Measurements from ENCODE around the gene CAVIN2. TPM values are rescaled to one million over a fixed set of nuclear protein-coding genes. Genes with fewer than 3 reads are reported as not detected.

CAVIN2 gene
- total RNA-seq, 1 donor = 1.8 TPM

GRCh38 chr2:191806396-191806795 lies 40.5 kb downstream of the CAVIN2 start:
- Histone ChIP-seq H2AFZ (ENCODE audit: low read length) (no peak overlapping the region), H3K79me2 (ENCODE audit: insufficient read depth, low read length) (no peaks in the 10 kb centered on the region), H4K20me1 (ENCODE audit: insufficient read depth, low read length) (no peaks in the 10 kb centered on the region), H3K27ac (ENCODE audit: low read depth, low read length) (no peak overlapping the region), H3K36me3 (ENCODE audit: insufficient read depth, low read length) (no peaks in the 10 kb centered on the region), H3K4me2 (ENCODE audit: insufficient read depth, low read length) (no peak overlapping the region), H3K9me3 (ENCODE audit: low read depth, low read length) (no peaks in the 10 kb centered on the region), H3K4me1 (ENCODE audit: insufficient read depth, low read length) (no peaks in the 10 kb centered on the region), H3K27me3 (ENCODE audit: insufficient read depth, low read length) (no peaks in the 10 kb centered on the region), H3K4me3 (ENCODE audit: insufficient read depth, low read length) (no peak overlapping the region)
- TF ChIP-seq CTCF (IDR thresholded peaks at IDR 0.05; ENCODE audit: extremely low read depth, low read depth, low read length) = no peak
- DNase-seq (ENCODE audit: insufficient read length, low spot score, missing footprints) = no peak

- no peaks in the 10 kb centered on the region for H3K4me1 ChIP-seq (ENCODE audit: insufficient read depth, low read length)
- TF ChIP-seq CTCF (IDR thresholded peaks at IDR 0.05; ENCODE audit: extremely low read depth, low read depth, low read length) = no peak
- H2AFZ ChIP-seq (ENCODE audit: low read length) = no peak overlapping the region
- H3K4me3 ChIP-seq (ENCODE audit: insufficient read depth, low read length) = no peak overlapping the region
- H3K36me3 ChIP-seq (ENCODE audit: insufficient read depth, low read length) = no peaks in the 10 kb centered on the region
- H3K9me3 ChIP-seq (ENCODE audit: low read depth, low read length) = no peaks in the 10 kb centered on the region
- no peaks in the 10 kb centered on the region for H3K79me2 ChIP-seq (ENCODE audit: insufficient read depth, low read length)
- no peaks in the 10 kb centered on the region for H4K20me1 ChIP-seq (ENCODE audit: insufficient read depth, low read length)
- DNase-seq (ENCODE audit: insufficient read length, low spot score, missing footprints) = no peak
- H3K4me2 ChIP-seq (ENCODE audit: insufficient read depth, low read length) = no peak overlapping the region
- no peaks in the 10 kb centered on the region for H3K27me3 ChIP-seq (ENCODE audit: insufficient read depth, low read length)
- H3K27ac ChIP-seq (ENCODE audit: low read depth, low read length) = no peak overlapping the region
Measured at GRCh38 chr2:191804766-191805165, 42.1 kb downstream of the CAVIN2 start.

GRCh38 chr2:191803007-191803406 lies 43.9 kb downstream of the CAVIN2 start:
- no peaks in the 10 kb centered on the region for H4K20me1 ChIP-seq (ENCODE audit: insufficient read depth, low read length)
- DNase-seq (ENCODE audit: insufficient read length, low spot score, missing footprints) = no peak
- no peaks in the 10 kb centered on the region for H3K4me1 ChIP-seq (ENCODE audit: insufficient read depth, low read length)
- no peaks in the 10 kb centered on the region for H3K79me2 ChIP-seq (ENCODE audit: insufficient read depth, low read length)
- H3K4me2 ChIP-seq (ENCODE audit: insufficient read depth, low read length) = no peak overlapping the region
- H3K27ac ChIP-seq (ENCODE audit: low read depth, low read length) = no peak overlapping the region
- H3K36me3 ChIP-seq (ENCODE audit: insufficient read depth, low read length) = no peaks in the 10 kb centered on the region
- no peaks in the 10 kb centered on the region for H3K9me3 ChIP-seq (ENCODE audit: low read depth, low read length)
- no peak overlapping the region for H2AFZ ChIP-seq (ENCODE audit: low read length)
- TF ChIP-seq CTCF (IDR thresholded peaks at IDR 0.05; ENCODE audit: extremely low read depth, low read depth, low read length) = no peak
- H3K27me3 ChIP-seq (ENCODE audit: insufficient read depth, low read length) = no peaks in the 10 kb centered on the region
- H3K4me3 ChIP-seq (ENCODE audit: insufficient read depth, low read length) = no peak overlapping the region

DNA sequence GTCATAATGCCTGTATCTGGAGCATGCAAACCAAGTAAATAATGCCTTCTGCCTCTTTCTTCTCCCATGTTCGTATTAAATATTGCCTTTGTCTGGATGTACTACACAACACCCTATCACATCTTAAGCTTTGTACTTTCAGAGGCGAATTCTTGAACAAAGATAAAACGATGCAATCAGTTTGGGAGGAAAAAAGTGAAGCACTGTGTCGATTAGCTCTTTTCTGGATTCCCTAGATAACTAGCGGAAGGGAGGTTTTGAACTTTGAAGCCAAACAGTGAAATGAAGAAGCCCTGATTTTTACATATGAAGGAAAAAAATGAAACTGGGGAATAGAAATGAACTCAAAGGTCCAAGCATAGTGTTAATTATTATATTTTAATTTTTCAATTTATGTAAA lies 44.7 kb downstream of the CAVIN2 start:
- DNase-seq (ENCODE audit: insufficient read length, low spot score, missing footprints) = no peak
- Histone ChIP-seq H3K36me3 (ENCODE audit: insufficient read depth, low read length) (no peaks in the 10 kb centered on the region), H3K27ac (ENCODE audit: low read depth, low read length) (no peak overlapping the region), H3K4me2 (ENCODE audit: insufficient read depth, low read length) (no peak overlapping the region), H3K27me3 (ENCODE audit: insufficient read depth, low read length) (no peaks in the 10 kb centered on the region), H3K79me2 (ENCODE audit: insufficient read depth, low read length) (no peaks in the 10 kb centered on the region), H3K4me1 (ENCODE audit: insufficient read depth, low read length) (no peaks in the 10 kb centered on the region), H3K4me3 (ENCODE audit: insufficient read depth, low read length) (no peak overlapping the region), H2AFZ (ENCODE audit: low read length) (no peak overlapping the region), H4K20me1 (ENCODE audit: insufficient read depth, low read length) (no peaks in the 10 kb centered on the region), H3K9me3 (ENCODE audit: low read depth, low read length) (no peaks in the 10 kb centered on the region)
- TF ChIP-seq CTCF (IDR thresholded peaks at IDR 0.05; ENCODE audit: extremely low read depth, low read depth, low read length) = no peak
